B cell (primary cell): ENCODE results near the gene TMOD4. TPM values are rescaled to one million over a fixed set of nuclear protein-coding genes. Genes with fewer than 3 reads are reported as not detected.
A peak's percentile ranks its signal among the peaks of the same experiment; 100 is the strongest.

Source experiments
- ATAC-seq: fragments of 200-7000 bp; cut with Tn5 transposase; one replicate; pipeline ENCODE4 v1.10.0; 2021; ENCODE audit warnings: low read depth, mild to moderate bottlenecking, moderate number of reproducible peaks, moderate library complexity
- CTCF ChIA-PET: fragments of 350-600 bp; sonication (Branson Sonifier 250); formaldehyde crosslinking; loops from one replicate; lab custom pipeline; 2021; ENCODE audit warnings: antibody characterized with exemption, inconsistent platforms; lab: Charles Lee
- POLR2A ChIA-PET: fragments of 350-600 bp; sonication (Branson Sonifier 250); formaldehyde crosslinking; loops from one replicate; lab custom pipeline; 2021; ENCODE audit warnings: antibody characterized with exemption; lab: Charles Lee
- DNase-seq: peaks from one replicate; pipeline ENCODE4 v3.0.0; 2013
- H2AFZ ChIP-seq: 2 replicates; pipeline ENCODE4 v1.6.1; 2012; ENCODE audit warnings: mild to moderate bottlenecking, low read depth, low read length; ENCODE audit not compliant: insufficient read depth, poor library complexity, severe bottlenecking
- H3K27ac ChIP-seq, 2 donors: 1 replicate in 1 of 2; 2 replicates in 1 of 2; pipeline ENCODE4 v1.5.1; 2012 to 2013; ENCODE audit warnings: low read length in 2 of 2, mild to moderate bottlenecking in 2 of 2, moderate library complexity in 1 of 2
- H3K27me3 ChIP-seq, 4 experiments: fragments of 200-600 bp in 1 of 4; sonication (generic) in 1 of 4; replicated peaks in 1 of 4; 1 replicate in 2 of 4; 2 replicates in 2 of 4; pipeline versions ENCODE4 v1.6.1 to v1.7.0; 2013 to 2016; ENCODE audit warnings: low read length in 3 of 4, mild to moderate bottlenecking in 2 of 4, mixed read lengths in 1 of 4, moderate library complexity in 1 of 4; ENCODE audit not compliant: insufficient read depth in 4 of 4, control insufficient read depth in 3 of 4; ENCODE audit errors: control extremely low read depth in 1 of 4
- H3K36me3 ChIP-seq, 2 experiments: replicated peaks in 1 of 2; 1 replicate in 1 of 2; 2 replicates in 1 of 2; pipeline versions ENCODE4 v1.6.1 to v1.7.1; 2013; ENCODE audit warnings: low read length in 1 of 2; ENCODE audit not compliant: insufficient read depth in 2 of 2, control insufficient read depth in 1 of 2; ENCODE audit errors: control extremely low read depth in 1 of 2, extremely low read depth in 1 of 2
- H3K4me1 ChIP-seq, 2 donors: fragments of 200-600 bp in 1 of 2; sonication (generic) in 1 of 2; 1 replicate in 1 of 2; 2 replicates in 1 of 2; pipeline versions ENCODE4 v1.5.1 to v1.6.1; 2013 to 2017; ENCODE audit warnings: low read length in 2 of 2; ENCODE audit not compliant: control insufficient read depth in 2 of 2, insufficient read depth in 2 of 2
- H3K4me2 ChIP-seq: replicated peaks from 2 replicates; pipeline ENCODE3; 2012; ENCODE audit warnings: mild to moderate bottlenecking, low read depth, low read length; ENCODE audit not compliant: poor library complexity, severe bottlenecking
- H3K4me3 ChIP-seq, 5 experiments: fragments of 200-600 bp in 1 of 5; sonication (generic) in 1 of 5; 1 replicate in 3 of 5; 2 replicates in 2 of 5; pipeline versions ENCODE4 v1.5.1 to v1.7.0; 2011 to 2016; ENCODE audit warnings: low read length in 4 of 5, mild to moderate bottlenecking in 4 of 5, low read depth in 2 of 5, control low read depth in 1 of 5, moderate library complexity in 1 of 5; ENCODE audit not compliant: insufficient read depth in 1 of 5; ENCODE audit errors: control extremely low read depth in 1 of 5, extremely low read depth in 1 of 5
- H3K79me2 ChIP-seq: fragments of 200-600 bp; sonication (generic); one replicate; pipeline ENCODE4 v1.6.0; 2016; ENCODE audit warnings: low read length; ENCODE audit not compliant: control insufficient read depth, insufficient read depth
- H3K9ac ChIP-seq: fragments of 200-600 bp; sonication (generic); 2 replicates; pipeline ENCODE4 v1.6.1; 2017; ENCODE audit warnings: mild to moderate bottlenecking, low read length, moderate library complexity
- H3K9me3 ChIP-seq, 3 donors: one replicate each; pipeline versions ENCODE4 v1.6.1 to v1.7.1; 2013; ENCODE audit warnings: low read length in 2 of 3; ENCODE audit not compliant: control insufficient read depth in 2 of 3, insufficient read depth in 1 of 3; ENCODE audit errors: control extremely low read depth in 1 of 3
- H4K20me1 ChIP-seq: 2 replicates; pipeline ENCODE4 v1.6.0; 2012; ENCODE audit warnings: mild to moderate bottlenecking, low read length; ENCODE audit not compliant: insufficient read depth, control insufficient read depth, poor library complexity, severe bottlenecking
- H3K27ac Mint-ChIP-seq: one replicate; pipeline ENCODE4 v1.8.0; 2021; ENCODE audit warnings: mixed read lengths
- H3K27me3 Mint-ChIP-seq: one replicate; pipeline ENCODE4 v1.8.0; 2021; ENCODE audit warnings: mixed read lengths
- H3K4me1 Mint-ChIP-seq: one replicate; pipeline ENCODE4 v1.8.0; 2021; ENCODE audit warnings: mixed read lengths
- H3K4me3 Mint-ChIP-seq: one replicate; pipeline ENCODE4 v1.8.0; 2021; ENCODE audit warnings: mixed read lengths
- H3K9me3 Mint-ChIP-seq: one replicate; pipeline ENCODE4 v1.8.0; 2022; ENCODE audit warnings: mixed read lengths; ENCODE audit not compliant: insufficient read depth
- EZH2 ChIP-seq: IDR thresholded peaks from 2 replicates; pipeline ENCODE4 v1.6.1; 2012; ENCODE audit warnings: borderline replicate concordance, low read depth, mild to moderate bottlenecking, moderate library complexity, low read length; ENCODE audit not compliant: insufficient read depth, poor library complexity, severe bottlenecking
- WGBS: methylation state at CpG from one replicate; pipeline ENCODE4 v1.1.5; 2013; ENCODE audit warnings: missing lambda C conversion rate; ENCODE audit not compliant: insufficient coverage; 5-methylcytosine and 5-hydroxymethylcytosine counted together
- intact Hi-C: fragments of 100-400 bp; cut with micrococcal nuclease; formaldehyde crosslinking; loops from one replicate; pipeline ENCODE4 v1.10.0; 2022
- polyA plus RNA-seq: library from polyadenylated mRNA; depleted of rRNA; stranded (reverse); fragments of >200 nt; gene quantifications from 2 replicates; pipeline ENCODE4 v1.2.3, GENCODE V29; 2012
- total RNA-seq, 2 donors: library from RNA; stranded (reverse); fragments of 120-200 nt in 1 of 2; gene quantifications; 1 replicate in 1 of 2; 2 replicates in 1 of 2; pipeline versions ENCODE4 v1.2.3 to v1.2.4, GENCODE V29; 2013 to 2022
- TF ChIP-seq, protein P1 (sequence below): fragments of 200-600 bp; IDR thresholded peaks from one replicate; pipeline ENCODE4 v1.8.0; 2022; ENCODE audit warnings: antibody characterized with exemption, mild to moderate bottlenecking

Gene TMOD4
- total and polyA plus RNA-seq, 2 donors (not counting 1 experiment from before 2014, with no cell fraction given), result 1.7 to 3.5 TPM

DNA sequence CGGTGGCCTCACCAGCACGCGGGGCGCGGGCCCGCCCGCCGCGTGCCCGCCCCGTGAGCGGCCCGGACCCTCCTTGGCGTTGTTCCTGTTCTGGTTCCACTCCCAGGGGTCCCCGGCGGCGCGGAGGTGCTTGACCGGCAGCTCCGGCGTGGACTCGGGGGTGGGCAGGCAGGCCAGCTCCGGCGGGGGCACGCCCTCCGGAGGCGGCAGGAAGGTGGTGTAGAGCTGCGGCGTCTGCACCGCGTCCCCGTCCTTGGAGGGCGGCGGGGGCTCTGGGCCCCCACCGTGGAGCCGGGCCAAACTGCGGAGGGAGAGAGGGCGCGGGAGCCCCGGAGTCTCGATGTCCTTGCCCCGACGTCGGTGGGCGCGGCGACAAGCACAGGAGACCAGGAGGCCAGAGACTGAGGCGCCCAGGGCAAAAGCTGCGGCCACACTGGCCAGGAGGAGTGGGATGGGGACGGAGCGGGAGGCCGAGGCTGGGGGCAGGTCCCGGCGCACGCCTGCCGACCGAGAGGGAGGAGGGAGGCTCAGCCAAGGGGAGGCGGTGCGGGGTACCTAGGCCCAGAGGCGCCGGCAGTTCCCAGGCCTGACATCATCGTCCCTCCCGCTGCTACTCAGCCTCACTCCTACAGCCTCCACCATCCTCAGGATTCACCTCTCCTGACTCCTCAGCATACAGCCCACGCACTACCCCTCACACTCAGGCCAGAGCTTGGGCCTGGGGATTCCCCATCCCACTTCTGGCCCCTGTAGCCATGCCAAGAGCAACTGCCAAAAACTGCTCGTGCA, 42.6 kb downstream of the TMOD4 start:
- H3K36me3 ChIP-seq, result no peaks in the 10 kb centered on the region
- H3K27me3 Mint-ChIP-seq, result no peaks in the 10 kb centered on the region
- no peak overlapping the region for H3K27ac ChIP-seq
- no peak overlapping the region for H3K4me3 ChIP-seq
- DNase-seq, result no peak
- no peaks in the 10 kb centered on the region for H3K9me3 ChIP-seq
- H3K79me2 ChIP-seq, result no peaks in the 10 kb centered on the region
- intact Hi-C loops, result no loop called here
- H3K4me2 ChIP-seq, result no peak overlapping the region
- TF ChIP-seq, protein P1, sequence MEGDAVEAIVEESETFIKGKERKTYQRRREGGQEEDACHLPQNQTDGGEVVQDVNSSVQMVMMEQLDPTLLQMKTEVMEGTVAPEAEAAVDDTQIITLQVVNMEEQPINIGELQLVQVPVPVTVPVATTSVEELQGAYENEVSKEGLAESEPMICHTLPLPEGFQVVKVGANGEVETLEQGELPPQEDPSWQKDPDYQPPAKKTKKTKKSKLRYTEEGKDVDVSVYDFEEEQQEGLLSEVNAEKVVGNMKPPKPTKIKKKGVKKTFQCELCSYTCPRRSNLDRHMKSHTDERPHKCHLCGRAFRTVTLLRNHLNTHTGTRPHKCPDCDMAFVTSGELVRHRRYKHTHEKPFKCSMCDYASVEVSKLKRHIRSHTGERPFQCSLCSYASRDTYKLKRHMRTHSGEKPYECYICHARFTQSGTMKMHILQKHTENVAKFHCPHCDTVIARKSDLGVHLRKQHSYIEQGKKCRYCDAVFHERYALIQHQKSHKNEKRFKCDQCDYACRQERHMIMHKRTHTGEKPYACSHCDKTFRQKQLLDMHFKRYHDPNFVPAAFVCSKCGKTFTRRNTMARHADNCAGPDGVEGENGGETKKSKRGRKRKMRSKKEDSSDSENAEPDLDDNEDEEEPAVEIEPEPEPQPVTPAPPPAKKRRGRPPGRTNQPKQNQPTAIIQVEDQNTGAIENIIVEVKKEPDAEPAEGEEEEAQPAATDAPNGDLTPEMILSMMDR, result no peak
- ChIA-PET CTCF (interaction anchor here (0.8 kb wide), 1 partner anchor 34 kb away, joined by 4 read pairs; no protein-coding TSS in a partner anchor), POLR2A (no interaction called here)
- no peaks in the 10 kb centered on the region for H3K9me3 Mint-ChIP-seq
- H3K4me3 Mint-ChIP-seq, result no peak overlapping the region
- H3K27me3 ChIP-seq, result peaks cover 0 to 4% (median 0%) of the 10 kb centered on the region in 4 experiments
- H3K9ac ChIP-seq, result no peak overlapping the region
- peaks cover 14% of the 10 kb centered on the region for H3K4me1 Mint-ChIP-seq
- no peaks in the 10 kb centered on the region for H4K20me1 ChIP-seq
- no peak overlapping the region for H2AFZ ChIP-seq
- H3K4me1 ChIP-seq, result peaks cover 6 to 15% of the 10 kb centered on the region in 2 donors
- no peak for ATAC-seq
- H3K27ac Mint-ChIP-seq, result no peak overlapping the region
- 96% methylated on average over 59 of the region's 65 CpGs for WGBS

DNA sequence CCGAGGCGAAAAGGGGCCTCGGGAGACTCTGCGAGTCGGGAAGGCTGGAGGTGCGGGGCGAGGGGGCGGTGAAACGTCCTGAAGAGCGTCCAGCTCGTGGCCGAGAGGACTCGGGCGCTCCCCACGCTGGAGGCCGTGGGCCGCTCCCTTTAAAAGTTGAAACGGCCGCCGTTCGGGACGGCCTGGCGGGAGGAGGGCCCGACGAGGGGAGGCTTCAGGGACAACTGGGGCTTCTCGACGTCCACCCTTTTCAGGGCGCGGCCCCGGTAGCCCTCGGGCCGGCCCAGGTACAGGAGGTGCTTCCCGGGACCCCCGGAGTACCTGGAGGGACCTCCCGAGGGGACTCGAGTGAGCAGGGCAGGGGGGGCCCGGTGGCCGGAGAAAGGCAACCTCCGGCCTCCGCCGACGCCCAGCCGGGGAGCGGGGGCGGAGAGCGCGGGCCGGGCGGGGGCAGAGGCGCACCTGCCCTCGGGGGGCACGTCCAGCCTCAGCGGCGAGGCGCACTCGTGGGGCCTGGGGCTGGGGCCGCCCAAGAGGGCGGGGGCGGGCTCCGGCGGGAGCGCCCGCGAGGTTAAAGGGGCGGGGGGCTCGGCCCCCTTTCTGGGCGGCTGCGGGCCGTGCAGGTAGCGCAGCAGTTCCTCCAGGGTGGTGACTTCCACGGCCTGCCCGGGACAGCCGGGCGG, 43.3 kb downstream of the TMOD4 start:
- Histone ChIP-seq H3K79me2 (no peaks in the 10 kb centered on the region), H3K27me3 (peaks cover 0 to 4% (median 0%) of the 10 kb centered on the region in 4 experiments), H3K4me3 (no peak overlapping the region), H3K4me1 (peaks cover 6 to 15% of the 10 kb centered on the region in 2 donors), H3K27ac (no peak overlapping the region), H3K36me3 (no peaks in the 10 kb centered on the region), H3K9ac (no peak overlapping the region), H4K20me1 (no peaks in the 10 kb centered on the region), H3K4me2 (peak overlapping the region; percentile 76), H2AFZ (no peak overlapping the region), H3K9me3 (no peaks in the 10 kb centered on the region)
- ChIA-PET POLR2A (no interaction called here), CTCF (no interaction called here)
- Mint-ChIP-seq H3K27ac (no peak overlapping the region), H3K9me3 (no peaks in the 10 kb centered on the region), H3K27me3 (no peaks in the 10 kb centered on the region), H3K4me3 (no peak overlapping the region), H3K4me1 (peaks cover 14% of the 10 kb centered on the region)
- 98% methylated on average over 60 of the region's 74 CpGs for WGBS
- ATAC-seq, result no peak
- no peak for DNase-seq
- TF ChIP-seq, protein P1, result no peak
- no peak for TF ChIP-seq EZH2
- intact Hi-C loops, result no loop called here
